HCT116 (cell line): ENCODE measurements around the gene COL1A1.

Experiments used
- YY1 ChIP-seq: IDR thresholded peaks from 2 replicates; pipeline ENCODE4 v1.6.1; 2011; ENCODE audit warnings: low read length, low read depth, moderate library complexity, mild to moderate bottlenecking; ENCODE audit not compliant: insufficient replicate concordance; ENCODE audit errors: extremely low read depth
- TF ChIP-seq, protein P1 (sequence below), 3 experiments: fragments of 200-600 bp in 1 of 3; sonication (generic) in 1 of 3; IDR thresholded peaks in 2 of 3; conservative IDR thresholded peaks in 1 of 3; 2 replicates each; pipeline ENCODE4 v1.5.1; 2012 to 2017; ENCODE audit warnings: low read depth in 2 of 3, low read length in 2 of 3, antibody characterized with exemption in 1 of 3, borderline replicate concordance in 1 of 3, control low read depth in 1 of 3, mild to moderate bottlenecking in 1 of 3, mixed read lengths in 1 of 3, mixed run types in 1 of 3, moderate library complexity in 1 of 3; ENCODE audit not compliant: insufficient read depth in 1 of 3

DNA sequence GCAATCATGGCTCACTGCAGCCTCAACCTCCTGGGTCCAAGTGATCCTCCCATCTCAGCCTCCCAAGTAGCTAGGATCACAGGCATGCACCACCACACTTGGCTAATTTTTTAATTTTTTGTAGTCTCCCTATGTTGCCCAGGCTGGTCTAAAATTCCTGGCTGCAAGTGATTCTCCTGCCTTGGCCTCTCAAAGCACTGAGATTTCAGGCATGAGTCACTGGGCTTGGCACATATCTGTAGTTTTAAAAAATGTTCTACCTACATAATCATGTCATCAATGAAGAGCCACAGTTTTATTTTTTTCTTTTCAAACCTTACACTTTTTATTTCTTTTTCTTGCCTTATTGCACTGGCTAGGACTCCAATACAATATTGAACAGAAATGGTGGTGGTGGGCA lies 33.1 kb upstream of the COL1A1 start:
- TF ChIP-seq, protein P1, sequence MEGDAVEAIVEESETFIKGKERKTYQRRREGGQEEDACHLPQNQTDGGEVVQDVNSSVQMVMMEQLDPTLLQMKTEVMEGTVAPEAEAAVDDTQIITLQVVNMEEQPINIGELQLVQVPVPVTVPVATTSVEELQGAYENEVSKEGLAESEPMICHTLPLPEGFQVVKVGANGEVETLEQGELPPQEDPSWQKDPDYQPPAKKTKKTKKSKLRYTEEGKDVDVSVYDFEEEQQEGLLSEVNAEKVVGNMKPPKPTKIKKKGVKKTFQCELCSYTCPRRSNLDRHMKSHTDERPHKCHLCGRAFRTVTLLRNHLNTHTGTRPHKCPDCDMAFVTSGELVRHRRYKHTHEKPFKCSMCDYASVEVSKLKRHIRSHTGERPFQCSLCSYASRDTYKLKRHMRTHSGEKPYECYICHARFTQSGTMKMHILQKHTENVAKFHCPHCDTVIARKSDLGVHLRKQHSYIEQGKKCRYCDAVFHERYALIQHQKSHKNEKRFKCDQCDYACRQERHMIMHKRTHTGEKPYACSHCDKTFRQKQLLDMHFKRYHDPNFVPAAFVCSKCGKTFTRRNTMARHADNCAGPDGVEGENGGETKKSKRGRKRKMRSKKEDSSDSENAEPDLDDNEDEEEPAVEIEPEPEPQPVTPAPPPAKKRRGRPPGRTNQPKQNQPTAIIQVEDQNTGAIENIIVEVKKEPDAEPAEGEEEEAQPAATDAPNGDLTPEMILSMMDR (IDR thresholded peaks at IDR 0.05 in 2 of 3, conservative IDR thresholded peaks at IDR 0.05 in 1 of 3; ENCODE audit: borderline replicate concordance in 1 of 3, insufficient read depth in 1 of 3, low read depth in 2 of 3, low read length in 2 of 3) = no peak
- TF ChIP-seq YY1 = no peak
